A549 (cell line): ENCODE measurements around the gene SRGAP3. TPM values are rescaled to one million over a fixed set of nuclear protein-coding genes. Genes with fewer than 3 reads are reported as not detected.

ENCODE experiments used
- ATAC-seq, 2 experiments: fragments of 200-7000 bp in 1 of 2; fragments of >200 bp in 1 of 2; cut with Nextera tagmentation in 1 of 2; cut with Tn5 transposase in 1 of 2; 3 replicates each; pipeline versions ENCODE4 v1.8.0 to v1.9.1; 2018 to 2020; ENCODE audit warnings: mild to moderate bottlenecking in 1 of 2, moderate library complexity in 1 of 2
- CTCF ChIA-PET: fragments of 300-600 bp; sonication (Branson Sonifier 250); formaldehyde crosslinking; extraction: SDS; loops from one replicate; lab custom pipeline; 2021; ENCODE audit warnings: antibody characterized with exemption, inconsistent platforms; lab: Yijun Ruan, JAX
- POLR2A ChIA-PET: fragments of 350-600 bp; formaldehyde crosslinking; extraction: SDS; loops from one replicate; lab custom pipeline; 2021; ENCODE audit warnings: antibody characterized with exemption, inconsistent platforms; lab: Yijun Ruan, JAX
- DNase-seq, 2 experiments: peaks; one replicate each; pipeline versions ENCODE4 v3.0.0 to v3.0.0-alpha.2; 2011 to 2016; ENCODE audit warnings: low read depth in 1 of 2, low spot score in 1 of 2
- FAIRE-seq: peaks from 2 replicates; lab custom pipeline; 2011; peaks lifted over from hg19 to GRCh38; lab: Jason Lieb, UNC
- H3K27ac ChIP-seq, 2 experiments: fragments of >200 bp; sonication (Bioruptor Twin); formaldehyde crosslinking; 3 replicates each; pipeline ENCODE4 v1.5.1; 2016 to 2017
- H3K4me1 ChIP-seq: fragments of >200 bp; sonication (Bioruptor Twin); formaldehyde crosslinking; 3 replicates; pipeline ENCODE4 v1.6.1; 2016
- H3K4me2 ChIP-seq: fragments of >200 bp; sonication (Bioruptor Twin); formaldehyde crosslinking; 3 replicates; pipeline ENCODE4 v1.6.1; 2016
- H3K4me3 ChIP-seq: fragments of >200 bp; sonication (Bioruptor Twin); formaldehyde crosslinking; 3 replicates; pipeline ENCODE4 v1.5.1; 2016
- H3K9me3 ChIP-seq: fragments of >200 bp; sonication (Bioruptor Twin); formaldehyde crosslinking; 3 replicates; pipeline ENCODE4 v1.6.1; 2016
- EHF ChIP-seq: fragments of 250-450 bp; sonication (Bioruptor Pico); IDR thresholded peaks from 2 replicates; pipeline ENCODE4 v1.5.0; 2020; ENCODE audit warnings: mild to moderate bottlenecking
- ESRRA ChIP-seq: fragments of 150-350 bp; IDR thresholded peaks from 2 replicates; pipeline ENCODE4 v1.6.1; 2014; ENCODE audit warnings: mild to moderate bottlenecking, low read length, borderline replicate concordance
- FOXS1 ChIP-seq: fragments of 250-450 bp; sonication (Bioruptor Pico); IDR thresholded peaks from 2 replicates; pipeline ENCODE4 v1.5.0; 2020; ENCODE audit warnings: mild to moderate bottlenecking, moderate library complexity
- HOXB13 ChIP-seq: fragments of 250-450 bp; sonication (Bioruptor Pico); IDR thresholded peaks from 2 replicates; pipeline ENCODE4 v1.5.0; 2020; ENCODE audit warnings: low read depth, mild to moderate bottlenecking, moderate library complexity
- JUN ChIP-seq, 2 experiments: fragments of >200 bp; sonication (Bioruptor Twin); formaldehyde crosslinking; IDR thresholded peaks; 2 replicates in 1 of 2; 3 replicates in 1 of 2; pipeline ENCODE4 v1.6.1; 2016 to 2017
- KDM1A ChIP-seq: fragments of 200-600 bp; sonication (generic); IDR thresholded peaks from 2 replicates; pipeline ENCODE4 v1.6.1; 2016; ENCODE audit warnings: low read depth, mild to moderate bottlenecking
- MAZ ChIP-seq: fragments of 150-350 bp; IDR thresholded peaks from 2 replicates; pipeline ENCODE4 v1.6.1; 2014; ENCODE audit warnings: antibody characterized with exemption, low read depth, low read length, borderline replicate concordance
- NR3C1 ChIP-seq: fragments of >200 bp; sonication (Bioruptor Twin); formaldehyde crosslinking; IDR thresholded peaks from 3 replicates; pipeline ENCODE4 v1.6.1; 2017
- POLR2A ChIP-seq: IDR thresholded peaks from 2 replicates; pipeline ENCODE4 v1.6.1; 2012; ENCODE audit warnings: mild to moderate bottlenecking, low read length
- RAD21 ChIP-seq, 2 experiments: fragments of >200 bp in 1 of 2; sonication (Bioruptor Twin) in 1 of 2; formaldehyde crosslinking in 1 of 2; IDR thresholded peaks in 1 of 2; conservative IDR thresholded peaks in 1 of 2; 2 replicates in 1 of 2; 3 replicates in 1 of 2; pipeline ENCODE4 v1.6.1; 2012 to 2018; ENCODE audit warnings: inconsistent platforms in 1 of 2
- RCOR1 ChIP-seq: fragments of 150-350 bp; IDR thresholded peaks from 2 replicates; pipeline ENCODE4 v1.6.1; 2014; ENCODE audit warnings: antibody characterized with exemption, low read length, low read depth
- RFX5 ChIP-seq: fragments of 450-650 bp; IDR thresholded peaks from 2 replicates; pipeline ENCODE4 v1.7.1; 2014; ENCODE audit warnings: antibody characterized with exemption, mild to moderate bottlenecking, moderate library complexity
- SREBF2 ChIP-seq: fragments of 450-650 bp; IDR thresholded peaks from 2 replicates; pipeline ENCODE4 v1.6.1; 2014; ENCODE audit warnings: mild to moderate bottlenecking, moderate library complexity
- TFCP2L1 ChIP-seq: fragments of 250-450 bp; sonication (Bioruptor Pico); IDR thresholded peaks from 2 replicates; pipeline ENCODE4 v1.5.0; 2021; ENCODE audit warnings: mild to moderate bottlenecking
- ZFP36 ChIP-seq: fragments of 450-650 bp; IDR thresholded peaks from 2 replicates; pipeline ENCODE4 v1.6.1; 2014; ENCODE audit warnings: borderline replicate concordance; ENCODE audit not compliant: partially characterized antibody
- WGBS: methylation state at CpG from one replicate; pipeline ENCODE4 v1.1.6; 2017; ENCODE audit errors: missing lambda C conversion rate; 5-methylcytosine and 5-hydroxymethylcytosine counted together
- polyA plus RNA-seq, 4 experiments: library from polyadenylated mRNA; depleted of rRNA in 3 of 4; stranded (reverse); fragments of >200 nt; fragmentation: RNase III in 1 of 4; extraction: RNeasy Plus Mini Kit Qiagen cat#74134 plus additional on column Dnase treatment in 1 of 4; gene quantifications; 2 replicates in 3 of 4; 3 replicates in 1 of 4; pipeline ENCODE4 v1.2.3, GENCODE V29; 2011 to 2017
- TF ChIP-seq, protein P1 (sequence below): fragments of 250-450 bp; sonication (Bioruptor Pico); IDR thresholded peaks from 2 replicates; pipeline ENCODE4 v1.5.0; 2020; ENCODE audit warnings: low read depth, mild to moderate bottlenecking, moderate library complexity
- TF ChIP-seq, protein P2 (sequence below): fragments of 150-350 bp; IDR thresholded peaks from 2 replicates; pipeline ENCODE4 v1.6.1; 2014; ENCODE audit warnings: low read depth, mild to moderate bottlenecking, low read length
- TF ChIP-seq, protein P3 (sequence below): fragments of 250-450 bp; sonication (Bioruptor Pico); IDR thresholded peaks from 2 replicates; pipeline ENCODE4 v1.5.0; 2021; ENCODE audit warnings: mild to moderate bottlenecking, moderate library complexity, borderline replicate concordance
- TF ChIP-seq, protein P4 (sequence below): fragments of >200 bp; sonication (Bioruptor Twin); formaldehyde crosslinking; IDR thresholded peaks from 3 replicates; pipeline ENCODE4 v1.5.1; 2016

SRGAP3 gene
- polyA plus RNA-seq, 2 of the 4 experiments (the other 2 are of a cell fraction): 1.6 to 2.5 TPM

DNA sequence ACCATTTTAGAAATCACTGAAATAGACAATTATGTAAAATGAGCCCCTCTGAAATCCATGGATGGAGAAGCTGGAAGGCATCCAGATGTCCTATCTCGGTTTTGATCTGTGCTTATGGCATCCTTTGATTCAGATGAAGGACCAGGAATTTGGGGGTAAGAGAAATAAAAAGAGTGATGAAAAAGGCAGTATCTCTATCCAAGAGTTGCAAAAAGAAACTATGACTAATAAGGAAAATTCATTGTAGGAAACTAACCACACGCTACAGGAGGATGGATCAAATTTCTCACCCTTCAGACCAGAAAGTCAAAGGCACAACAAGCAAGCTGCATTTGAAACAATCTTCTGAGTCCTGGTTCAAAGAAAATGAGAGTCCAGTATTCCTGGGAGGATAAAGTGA, 34.8 kb downstream of the SRGAP3 start:
- no peak overlapping the region for H3K4me2 ChIP-seq
- DNase-seq (no peak), FAIRE-seq (no peak), ATAC-seq (no peak)
- no peaks in the 10 kb centered on the region for H3K9me3 ChIP-seq
- H3K4me3 ChIP-seq: no peak overlapping the region
- WGBS: 54% methylated on average over 2 of the region's 2 CpGs
- CTCF ChIA-PET: interaction anchor here (1.0 to 1.8 kb wide), 2 partner anchors 11 to 88 kb away, joined by 3 to 6 read pairs; no protein-coding TSS in a partner anchor
- H3K27ac ChIP-seq: no peak overlapping the region
- no peaks in the 10 kb centered on the region for H3K4me1 ChIP-seq
- POLR2A ChIA-PET: no interaction called here
- no peak for TF ChIP-seq EHF (CRISPR knock-in tag)
- TF ChIP-seq, protein P1, sequence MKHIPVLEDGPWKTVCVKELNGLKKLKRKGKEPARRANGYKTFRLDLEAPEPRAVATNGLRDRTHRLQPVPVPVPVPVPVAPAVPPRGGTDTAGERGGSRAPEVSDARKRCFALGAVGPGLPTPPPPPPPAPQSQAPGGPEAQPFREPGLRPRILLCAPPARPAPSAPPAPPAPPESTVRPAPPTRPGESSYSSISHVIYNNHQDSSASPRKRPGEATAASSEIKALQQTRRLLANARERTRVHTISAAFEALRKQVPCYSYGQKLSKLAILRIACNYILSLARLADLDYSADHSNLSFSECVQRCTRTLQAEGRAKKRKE (CRISPR knock-in tag): no peak
- TF ChIP-seq FOXS1: no peak
- TF ChIP-seq ZFP36: no peak
- TF ChIP-seq TFCP2L1: no peak
- TF ChIP-seq KDM1A: no peak
- no peak for TF ChIP-seq ESRRA
- TF ChIP-seq, protein P2, sequence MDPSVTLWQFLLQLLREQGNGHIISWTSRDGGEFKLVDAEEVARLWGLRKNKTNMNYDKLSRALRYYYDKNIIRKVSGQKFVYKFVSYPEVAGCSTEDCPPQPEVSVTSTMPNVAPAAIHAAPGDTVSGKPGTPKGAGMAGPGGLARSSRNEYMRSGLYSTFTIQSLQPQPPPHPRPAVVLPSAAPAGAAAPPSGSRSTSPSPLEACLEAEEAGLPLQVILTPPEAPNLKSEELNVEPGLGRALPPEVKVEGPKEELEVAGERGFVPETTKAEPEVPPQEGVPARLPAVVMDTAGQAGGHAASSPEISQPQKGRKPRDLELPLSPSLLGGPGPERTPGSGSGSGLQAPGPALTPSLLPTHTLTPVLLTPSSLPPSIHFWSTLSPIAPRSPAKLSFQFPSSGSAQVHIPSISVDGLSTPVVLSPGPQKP: no peak
- no peak for TF ChIP-seq RAD21 (conservative IDR thresholded peaks at IDR 0.05 in 1 of 2, IDR thresholded peaks at IDR 0.05 in 1 of 2)
- TF ChIP-seq, protein P3, sequence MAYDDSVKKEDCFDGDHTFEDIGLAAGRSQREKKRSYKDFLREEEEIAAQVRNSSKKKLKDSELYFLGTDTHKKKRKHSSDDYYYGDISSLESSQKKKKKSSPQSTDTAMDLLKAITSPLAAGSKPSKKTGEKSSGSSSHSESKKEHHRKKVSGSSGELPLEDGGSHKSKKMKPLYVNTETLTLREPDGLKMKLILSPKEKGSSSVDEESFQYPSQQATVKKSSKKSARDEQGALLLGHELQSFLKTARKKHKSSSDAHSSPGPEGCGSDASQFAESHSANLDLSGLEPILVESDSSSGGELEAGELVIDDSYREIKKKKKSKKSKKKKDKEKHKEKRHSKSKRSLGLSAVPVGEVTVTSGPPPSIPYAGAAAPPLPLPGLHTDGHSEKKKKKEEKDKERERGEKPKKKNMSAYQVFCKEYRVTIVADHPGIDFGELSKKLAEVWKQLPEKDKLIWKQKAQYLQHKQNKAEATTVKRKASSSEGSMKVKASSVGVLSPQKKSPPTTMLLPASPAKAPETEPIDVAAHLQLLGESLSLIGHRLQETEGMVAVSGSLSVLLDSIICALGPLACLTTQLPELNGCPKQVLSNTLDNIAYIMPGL (CRISPR knock-in tag): no peak
- TF ChIP-seq MAZ: no peak
- TF ChIP-seq HOXB13 (CRISPR knock-in tag): no peak
- no peak for TF ChIP-seq POLR2A
- TF ChIP-seq, protein P4, sequence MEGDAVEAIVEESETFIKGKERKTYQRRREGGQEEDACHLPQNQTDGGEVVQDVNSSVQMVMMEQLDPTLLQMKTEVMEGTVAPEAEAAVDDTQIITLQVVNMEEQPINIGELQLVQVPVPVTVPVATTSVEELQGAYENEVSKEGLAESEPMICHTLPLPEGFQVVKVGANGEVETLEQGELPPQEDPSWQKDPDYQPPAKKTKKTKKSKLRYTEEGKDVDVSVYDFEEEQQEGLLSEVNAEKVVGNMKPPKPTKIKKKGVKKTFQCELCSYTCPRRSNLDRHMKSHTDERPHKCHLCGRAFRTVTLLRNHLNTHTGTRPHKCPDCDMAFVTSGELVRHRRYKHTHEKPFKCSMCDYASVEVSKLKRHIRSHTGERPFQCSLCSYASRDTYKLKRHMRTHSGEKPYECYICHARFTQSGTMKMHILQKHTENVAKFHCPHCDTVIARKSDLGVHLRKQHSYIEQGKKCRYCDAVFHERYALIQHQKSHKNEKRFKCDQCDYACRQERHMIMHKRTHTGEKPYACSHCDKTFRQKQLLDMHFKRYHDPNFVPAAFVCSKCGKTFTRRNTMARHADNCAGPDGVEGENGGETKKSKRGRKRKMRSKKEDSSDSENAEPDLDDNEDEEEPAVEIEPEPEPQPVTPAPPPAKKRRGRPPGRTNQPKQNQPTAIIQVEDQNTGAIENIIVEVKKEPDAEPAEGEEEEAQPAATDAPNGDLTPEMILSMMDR: no peak
- TF ChIP-seq JUN (IDR thresholded peaks at IDR 0.05): no peak
- no peak for TF ChIP-seq RCOR1
- TF ChIP-seq RFX5: no peak
- no peak for TF ChIP-seq NR3C1

DNA sequence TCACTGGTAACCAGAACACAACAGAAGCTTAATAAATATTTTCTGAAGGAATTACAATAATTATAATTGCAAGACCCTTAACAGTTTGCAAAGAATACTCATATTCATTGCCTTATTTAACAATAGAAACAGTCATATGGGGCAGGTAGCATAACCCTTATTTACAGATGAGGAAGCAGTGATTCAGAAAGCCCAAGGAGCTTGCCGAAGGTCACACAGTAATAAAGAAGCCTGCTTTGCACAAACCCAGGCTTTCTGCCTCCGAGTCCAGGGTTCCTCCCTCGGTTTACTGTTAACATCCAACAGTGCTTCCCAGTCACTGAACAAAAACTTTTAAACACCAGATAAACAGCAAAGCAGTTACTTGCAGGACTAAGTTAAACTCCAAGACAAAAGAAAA, 35.3 kb downstream of the SRGAP3 start:
- ATAC-seq: no peak

More for the DNA sequence above, 35.3 kb downstream of the SRGAP3 start:
- ChIA-PET CTCF (interaction anchor here (1.0 to 1.8 kb wide), 2 partner anchors 11 to 88 kb away, joined by 3 to 6 read pairs; no protein-coding TSS in a partner anchor), POLR2A (no interaction called here)
- 71% methylated on average over 3 of the region's 3 CpGs for whole genome bisulfite sequencing
- Histone ChIP-seq H3K27ac (no peak overlapping the region), H3K9me3 (no peaks in the 10 kb centered on the region), H3K4me3 (no peak overlapping the region), H3K4me1 (no peaks in the 10 kb centered on the region), H3K4me2 (no peak overlapping the region)
- DNase-seq (no peak), FAIRE-seq (no peak)
- TF ChIP-seq SREBF2: no peak
